Thyroid gland (tissue), 4 donors: Measurements from ENCODE around the gene ABCA2. TPM values are rescaled to one million over a fixed set of nuclear protein-coding genes. Genes with fewer than 3 reads are reported as not detected.

Source experiments
- DNase-seq, 2 donors: peaks; one replicate each; pipeline ENCODE4 v3.0.0-alpha.2; 2019
- H3K27ac ChIP-seq, 3 donors: fragments of 200-600 bp; sonication (generic); 1 replicate in 2 of 3; 2 replicates in 1 of 3; pipeline ENCODE4 v1.5.1; 2016 to 2019; ENCODE audit warnings: mild to moderate bottlenecking in 1 of 3, moderate library complexity in 1 of 3
- H3K27me3 ChIP-seq: fragments of 200-600 bp; sonication (generic); one replicate; pipeline ENCODE4 v1.5.1; 2019
- H3K36me3 ChIP-seq, 2 donors: fragments of 200-600 bp; sonication (generic); one replicate each; pipeline ENCODE4 v1.5.1; 2016 to 2019
- H3K4me1 ChIP-seq, 2 donors: fragments of 200-600 bp; sonication (generic); one replicate each; pipeline ENCODE4 v1.5.1; 2017 to 2019
- H3K4me3 ChIP-seq, 3 donors: fragments of 200-600 bp; sonication (generic); replicated peaks in 1 of 3; 1 replicate in 2 of 3; 2 replicates in 1 of 3; pipeline ENCODE4 v1.5.1; 2016; ENCODE audit warnings: mild to moderate bottlenecking in 1 of 3
- H3K9me3 ChIP-seq: fragments of 200-600 bp; sonication (generic); one replicate; pipeline ENCODE4 v1.5.1; 2017
- CTCF ChIP-seq, 6 experiments: fragments of 200-600 bp in 3 of 6; fragments of 450-650 bp in 3 of 6; sonication (generic) in 3 of 6; IDR thresholded peaks; one replicate each; pipeline ENCODE4 v1.5.1; 2016 to 2019; ENCODE audit warnings: antibody characterized with exemption in 6 of 6, mild to moderate bottlenecking in 2 of 6, inconsistent platforms in 1 of 6, moderate library complexity in 1 of 6
- POLR2A ChIP-seq, 2 donors: fragments of 450-650 bp; IDR thresholded peaks; one replicate each; pipeline ENCODE4 v1.6.1; 2017; ENCODE audit warnings: antibody characterized with exemption in 2 of 2, mild to moderate bottlenecking in 2 of 2, moderate library complexity in 1 of 2
- WGBS, 2 donors: methylation state at CpG; one replicate each; pipeline ENCODE4 v1.1.5; 2017; 5-methylcytosine and 5-hydroxymethylcytosine counted together
- intact Hi-C: fragments of 100-400 bp; cut with DNase I; formaldehyde crosslinking; loops from one replicate; pipeline ENCODE4 v1.15.1; 2023
- total RNA-seq, 4 donors: library from RNA; depleted of rRNA; stranded (reverse); fragments of >200 nt; gene quantifications; one replicate each; pipeline ENCODE4 v1.2.3, GENCODE V29; 2016

ABCA2 gene
- total RNA-seq, 4 donors from 2014 or later, result 36.8 to 59.7 (median 50.2) TPM

DNA sequence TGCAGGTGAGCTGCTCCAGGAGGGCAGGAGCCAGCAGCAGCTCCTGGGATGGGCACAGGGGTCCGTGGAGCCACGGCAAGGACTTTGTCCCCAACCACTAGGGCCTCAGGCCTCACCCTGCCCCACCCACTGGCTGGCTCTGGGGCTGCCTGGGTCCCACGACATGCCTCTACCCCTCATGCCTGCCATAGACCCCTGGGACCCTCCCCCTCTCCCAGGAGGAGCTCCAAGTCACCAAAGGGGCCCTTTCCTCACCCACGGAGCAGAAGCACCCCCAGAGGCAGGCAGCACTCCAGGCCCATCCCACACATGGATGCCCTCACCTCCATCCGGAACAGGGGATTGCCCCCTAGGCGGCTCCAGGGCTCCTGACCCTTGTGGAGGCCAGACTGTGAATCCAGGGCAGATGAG is 6.5 kb downstream of the ABCA2 start:
- no peaks in the 10 kb centered on the region for H3K27me3 ChIP-seq
- H3K4me1 ChIP-seq, result peaks cover 8 to 14% of the 10 kb centered on the region in 2 donors
- peaks cover 13 to 16% of the 10 kb centered on the region in 2 donors for H3K36me3 ChIP-seq
- H3K27ac ChIP-seq, result no peak overlapping the region
- intact Hi-C loops, result no loop called here
- no peaks in the 10 kb centered on the region for H3K9me3 ChIP-seq
- no peak for TF ChIP-seq CTCF (IDR thresholded peaks at IDR 0.05)
- no peak for TF ChIP-seq POLR2A (IDR thresholded peaks at IDR 0.05)
- 94% methylated on average over 3 to 4 of the region's 6 CpGs for WGBS, 2 donors
- no peak overlapping the region for H3K4me3 ChIP-seq
- DNase-seq, result no peak

DNA sequence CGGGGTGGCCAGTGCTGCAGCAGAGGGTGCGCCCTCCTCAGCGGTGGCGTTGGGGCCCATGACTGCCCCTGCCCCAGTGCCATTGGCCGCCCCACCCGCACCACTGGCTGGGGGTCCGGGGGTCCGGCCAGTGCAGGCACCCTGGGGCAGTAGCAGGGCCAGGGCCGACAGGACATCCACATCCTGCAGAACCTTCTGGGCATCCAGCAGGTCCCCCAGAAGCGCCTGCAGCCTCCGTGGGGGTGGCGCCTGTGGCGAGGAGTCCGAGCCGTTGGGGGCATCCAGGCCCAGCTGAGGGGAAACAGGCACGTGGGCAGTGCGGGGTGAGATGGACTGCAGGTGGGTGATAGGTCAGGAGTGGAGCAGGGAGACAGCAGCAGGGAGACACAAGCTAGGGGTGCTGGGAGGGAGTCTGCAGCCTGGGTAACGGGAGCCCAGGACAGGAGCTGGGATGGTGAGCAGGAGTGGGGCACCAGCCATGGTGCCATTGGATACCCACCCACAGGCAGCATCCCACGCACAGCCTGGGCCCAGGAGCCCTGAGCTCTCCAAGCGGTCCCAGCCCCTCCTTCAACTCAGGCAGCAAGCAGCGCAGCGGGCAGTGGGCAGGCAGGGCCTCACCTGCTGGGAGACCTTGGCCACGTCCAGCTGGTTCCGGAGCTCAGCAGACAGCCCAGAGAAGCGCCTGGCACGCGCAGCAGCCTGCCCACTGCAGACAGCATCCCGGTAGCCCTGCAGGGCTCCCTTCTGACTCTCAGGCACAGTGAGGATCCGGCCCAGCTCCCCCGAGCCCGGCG is 7.1 kb downstream of the ABCA2 start:
- no peak overlapping the region for H3K27ac ChIP-seq
- intact Hi-C loops, result no loop called here
- H3K36me3 ChIP-seq, result peaks cover 19 to 21% of the 10 kb centered on the region in 2 donors
- H3K4me3 ChIP-seq, result no peak overlapping the region
- H3K9me3 ChIP-seq, result no peaks in the 10 kb centered on the region
- DNase-seq, result no peak
- H3K4me1 ChIP-seq, result peaks cover 3 to 8% of the 10 kb centered on the region in 2 donors
- TF ChIP-seq POLR2A (IDR thresholded peaks at IDR 0.05) (no peak), CTCF (IDR thresholded peaks at IDR 0.05) (no peak)
- no peaks in the 10 kb centered on the region for H3K27me3 ChIP-seq
- 97 to 98% methylated on average over 18 to 27 of the region's 32 CpGs for whole genome bisulfite sequencing, 2 donors

- intact Hi-C loops, result no loop called here
- no peak for TF ChIP-seq POLR2A (IDR thresholded peaks at IDR 0.05)
- no peak for TF ChIP-seq CTCF (IDR thresholded peaks at IDR 0.05)
- 94 to 95% methylated on average over 9 to 17 of the region's 34 CpGs for WGBS, 2 donors
- Histone ChIP-seq H3K27ac (no peak overlapping the region), H3K4me3 (no peak overlapping the region), H3K9me3 (no peaks in the 10 kb centered on the region), H3K27me3 (no peaks in the 10 kb centered on the region), H3K4me1 (no peaks in the 10 kb centered on the region), H3K36me3 (peaks cover 26% of the 10 kb centered on the region in 2 donors)
- no peak for DNase-seq
Observed at GRCh38 chr9:137019891-137020683, 8.0 kb downstream of the ABCA2 start.

GRCh38 chr9:137018761-137019559 is 9.1 kb downstream of the ABCA2 start:
- WGBS, 2 donors, result 93 to 94% methylated on average over 11 to 23 of the region's 36 CpGs
- H3K4me3 ChIP-seq, result no peak overlapping the region
- no peaks in the 10 kb centered on the region for H3K9me3 ChIP-seq
- H3K36me3 ChIP-seq, result peaks cover 34 to 35% of the 10 kb centered on the region in 2 donors
- intact Hi-C loops, result no loop called here
- TF ChIP-seq POLR2A (IDR thresholded peaks at IDR 0.05) (no peak), CTCF (IDR thresholded peaks at IDR 0.05) (no peak)
- no peaks in the 10 kb centered on the region for H3K27me3 ChIP-seq
- H3K27ac ChIP-seq, result no peak overlapping the region
- H3K4me1 ChIP-seq, result no peaks in the 10 kb centered on the region
- DNase-seq, result no peak
